Measurements from ENCODE around the gene ADCY4.

Gene ADCY4

GRCh38 chr14:24293525-24293924, 41.3 kb downstream of the ADCY4 start:
- DNase-seq = no peak

GRCh38 chr14:24292118-24292807, 42.6 kb downstream of the ADCY4 start:
- no peak for DNase-seq

GRCh38 chr14:24291446-24292117, 43.3 kb downstream of the ADCY4 start:
- no peak for DNase-seq

GRCh38 chr14:24290746-24291145, 44.1 kb downstream of the ADCY4 start:
- no peak for DNase-seq

GRCh38 chr14:24289649-24290280, 45.1 kb downstream of the ADCY4 start:
- DNase-seq = no peak

GRCh38 chr14:24286996-24287395, 47.9 kb downstream of the ADCY4 start:
- no peak for DNase-seq

GRCh38 chr14:24285351-24285750, 49.5 kb downstream of the ADCY4 start:
- no peak for DNase-seq

- DNase-seq = no peak
These were observed 50.3 kb downstream of the ADCY4 start for GRCh38 chr14:24284501-24285035.

- DNase-seq = no peak
These were observed 50.9 kb downstream of the ADCY4 start for GRCh38 chr14:24283796-24284460.

- no peak for DNase-seq
These were observed 52.1 kb downstream of the ADCY4 start for GRCh38 chr14:24282736-24283135.

- DNase-seq = no peak
These were observed 53.2 kb downstream of the ADCY4 start for GRCh38 chr14:24281636-24282035.

- no peak for DNase-seq
These were observed 53.9 kb downstream of the ADCY4 start for GRCh38 chr14:24280797-24281460.

- DNase-seq = no peak
These were observed 55.3 kb downstream of the ADCY4 start for GRCh38 chr14:24279301-24280186.

- DNase-seq = no peak
These were observed 56.4 kb downstream of the ADCY4 start for GRCh38 chr14:24278424-24278823.

GRCh38 chr14:24277606-24278321, 57.1 kb downstream of the ADCY4 start:
- DNase-seq = no peak

- DNase-seq = no peak
These were observed 57.8 kb downstream of the ADCY4 start for GRCh38 chr14:24277071-24277470.

GRCh38 chr14:24274101-24274543, 60.7 kb downstream of the ADCY4 start:
- no peak for DNase-seq

- DNase-seq = no peak
These were observed 61.4 kb downstream of the ADCY4 start for GRCh38 chr14:24273422-24273998.

GRCh38 chr14:24272467-24272866, 62.4 kb downstream of the ADCY4 start:
- no peak for DNase-seq

- DNase-seq = no peak
These were observed 63.0 kb downstream of the ADCY4 start for GRCh38 chr14:24271834-24272263.

Data from NCI-H510A (cell line).